ENCODE measurements around the gene GNB2. TPM values are rescaled to one million over a fixed set of nuclear protein-coding genes. Genes with fewer than 3 reads are reported as not detected.
"Not testable (repeated sequence)": the region's sequence is repeated elsewhere in the genome, so short reads cannot be mapped to it uniquely, and the experiment has no call there.

GNB2 gene
- total and polyA plus RNA-seq, 4 experiments from 2014 or later = 48.3 to 144 (median 99.2) TPM

DNA sequence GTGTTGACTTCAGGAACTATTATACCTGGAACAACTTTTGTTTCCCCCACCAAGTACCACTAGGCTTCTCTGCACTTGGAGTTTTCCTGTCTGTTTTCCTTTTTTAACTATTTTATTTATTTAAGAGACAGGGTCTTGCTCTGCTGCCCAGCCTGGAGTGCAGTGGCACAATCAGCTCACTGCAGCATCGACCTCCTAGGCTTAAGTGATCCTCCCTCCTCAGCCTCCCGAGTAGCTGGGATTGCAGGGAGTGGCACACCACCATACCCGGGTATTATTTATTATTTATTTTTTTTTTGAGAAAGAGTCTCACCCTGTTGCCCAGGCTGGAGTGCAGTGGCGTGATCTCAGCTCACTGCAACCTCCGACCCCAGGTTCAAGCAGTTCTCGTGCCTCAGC, 22.6 kb downstream of the GNB2 start:
- Mint-ChIP-seq H3K36me3 (peaks cover 3 to 5% of the 10 kb centered on the region in 2 donors), H3K9me3 (no peaks in the 10 kb centered on the region), H3K27me3 (peaks cover 5 to 6% of the 10 kb centered on the region in 2 donors), H3K4me1 (peaks cover 19 to 34% (median 25%) of the 10 kb centered on the region in 4 donors), H3K4me3 (peak overlapping the region in 4 of 8 donors; percentile 12 to 64 (median 50)), H3K27ac (peak overlapping the region in 5 of 7 donors; percentile 70 to 94 (median 81))
- no peak overlapping the region for H3K27ac ChIP-seq (ENCODE audit: low read depth, low read length)
- H3K4me1 ChIP-seq (ENCODE audit: insufficient read depth, low read length) = peaks cover 29% of the 10 kb centered on the region
- H3K27me3 ChIP-seq (ENCODE audit: insufficient read depth, low read length) = no peaks in the 10 kb centered on the region
- intact Hi-C loops (cut with micrococcal nuclease) = no loop called here
- H3K9me3 ChIP-seq (ENCODE audit: control insufficient read depth in 1 of 2, low read length in 2 of 2) = no peaks in the 10 kb centered on the region
- DNase-seq = no peak
- CTCF ChIA-PET (ENCODE audit: partially characterized antibody) = interaction anchor here (0.7 to 3.5 kb wide), 2 partner anchors 9 to 62 kb away, joined by 3 to 39 read pairs; partner anchors contain the start of gene POP7
- H3K36me3 ChIP-seq (ENCODE audit: insufficient read depth, low read length) = no peaks in the 10 kb centered on the region
- POLR2A ChIA-PET (ENCODE audit: partially characterized antibody) = interaction anchor here (0.9 to 2.0 kb wide), 5 partner anchors 9 to 218 kb away, joined by 3 to 5 read pairs (median 3); partner anchors contain the start of genes MOSPD3 and POP7
- H3K4me3 ChIP-seq (ENCODE audit: low read length in 2 of 2) = no peak overlapping the region

GRCh38 chr7:100699018-100699417, 25.5 kb downstream of the GNB2 start:
- H3K27me3 Mint-ChIP-seq = peaks cover 6 to 8% of the 10 kb centered on the region in 2 donors
- no peak overlapping the region for H3K4me3 Mint-ChIP-seq
- Histone ChIP-seq H3K4me1 (ENCODE audit: insufficient read depth, low read length) (peaks cover 7% of the 10 kb centered on the region), H3K27ac (ENCODE audit: low read depth, low read length) (no peak overlapping the region), H3K36me3 (ENCODE audit: insufficient read depth, low read length) (no peaks in the 10 kb centered on the region), H3K9me3 (ENCODE audit: control insufficient read depth in 1 of 2, low read length in 2 of 2) (no peaks in the 10 kb centered on the region), H3K4me3 (ENCODE audit: low read length in 2 of 2) (no peak overlapping the region), H3K27me3 (ENCODE audit: insufficient read depth, low read length) (no peaks in the 10 kb centered on the region)
- DNase-seq = no peak
- CTCF ChIA-PET (ENCODE audit: partially characterized antibody) = interaction anchor here (0.7 kb wide), 1 partner anchor 153 kb away, joined by 3 read pairs; the partner anchor contains the start of gene SLC12A9
- intact Hi-C loops (cut with micrococcal nuclease) = no loop called here
- no peak overlapping the region for H3K27ac Mint-ChIP-seq
- POLR2A ChIA-PET (ENCODE audit: partially characterized antibody) = interaction anchor here (0.6 kb wide), 2 partner anchors 26 to 362 kb away, joined by 3 to 4 read pairs; no protein-coding TSS in a partner anchor
- H3K36me3 Mint-ChIP-seq = no peaks in the 10 kb centered on the region
- H3K4me1 Mint-ChIP-seq = peaks cover 4 to 11% (median 5%) of the 10 kb centered on the region in 4 donors
- H3K9me3 Mint-ChIP-seq = no peaks in the 10 kb centered on the region

GRCh38 chr7:100701089-100701488, 27.5 kb downstream of the GNB2 start:
- H3K4me1 Mint-ChIP-seq = not testable (repeated sequence)

GRCh38 chr7:100705320-100705752, 31.8 kb downstream of the GNB2 start:
- peaks cover 2 to 5% of the 10 kb centered on the region in 2 donors for H3K27me3 Mint-ChIP-seq
- H3K4me3 Mint-ChIP-seq = peak overlapping the region; percentile 93 to 100 (median 96)
- H3K36me3 Mint-ChIP-seq = peaks cover 3 to 13% of the 10 kb centered on the region in 2 donors
- peaks cover 16% of the 10 kb centered on the region for H3K4me1 ChIP-seq (ENCODE audit: insufficient read depth, low read length)
- ChIA-PET CTCF (ENCODE audit: partially characterized antibody) (interaction anchor here (0.7 to 5.0 kb wide), 53 partner anchors 9 to 689 kb away, joined by 3 to 62 read pairs (median 4); partner anchors contain the start of genes EPO, FBXO24, GIGYF1 and GNB2), POLR2A (ENCODE audit: partially characterized antibody) (interaction anchor here (0.7 to 3.1 kb wide), 35 partner anchors 9 to 579 kb away, joined by 3 to 48 read pairs (median 7); partner anchors contain the start of genes FBXO24, FIS1, GIGYF1 and GNB2)
- H3K9me3 ChIP-seq (ENCODE audit: control insufficient read depth in 1 of 2, low read length in 2 of 2) = no peaks in the 10 kb centered on the region
- no peaks in the 10 kb centered on the region for H3K9me3 Mint-ChIP-seq
- intact Hi-C loops (cut with micrococcal nuclease) = loop anchor here (1.0 to 10.0 kb wide), 7 partner anchors 11 to 549 kb away; partner anchors contain the start of genes FBXO24, GIGYF1, GNB2 and LRCH4
- H3K4me3 ChIP-seq (ENCODE audit: low read length in 2 of 2) = peak overlapping the region; percentile 89 to 90
- no peaks in the 10 kb centered on the region for H3K27me3 ChIP-seq (ENCODE audit: insufficient read depth, low read length)
- H3K36me3 ChIP-seq (ENCODE audit: insufficient read depth, low read length) = no peaks in the 10 kb centered on the region
- peak; percentile 68 to 77 (median 69) for DNase-seq
- peaks cover 5 to 18% (median 11%) of the 10 kb centered on the region in 4 donors for H3K4me1 Mint-ChIP-seq
- H3K27ac ChIP-seq (ENCODE audit: low read depth, low read length) = peak overlapping the region; percentile 79
- peak overlapping the region; percentile 90 to 98 (median 96) for H3K27ac Mint-ChIP-seq

More at GRCh38 chr7:100701089-100701488, 27.5 kb downstream of the GNB2 start:
- H3K9me3 Mint-ChIP-seq; H3K27me3 ChIP-seq (ENCODE audit: insufficient read depth, low read length); H3K36me3 ChIP-seq (ENCODE audit: insufficient read depth, low read length); H3K4me3 Mint-ChIP-seq; H3K27ac Mint-ChIP-seq; H3K4me3 ChIP-seq (ENCODE audit: low read length in 2 of 2); H3K9me3 ChIP-seq (ENCODE audit: control insufficient read depth in 1 of 2, low read length in 2 of 2); DNase-seq; H3K36me3 Mint-ChIP-seq; H3K27me3 Mint-ChIP-seq; H3K27ac ChIP-seq (ENCODE audit: low read depth, low read length); H3K4me1 ChIP-seq (ENCODE audit: insufficient read depth, low read length): not testable (repeated sequence)
- intact Hi-C loops (cut with micrococcal nuclease) = loop anchor here (10.0 kb wide), 1 partner anchor 554 kb away; no protein-coding TSS in a partner anchor
- POLR2A ChIA-PET (ENCODE audit: partially characterized antibody) = interaction anchor here (0.6 kb wide), 1 partner anchor 25 kb away, joined by 4 read pairs; no protein-coding TSS in a partner anchor
- CTCF ChIA-PET (ENCODE audit: partially characterized antibody) = interaction anchor here (0.6 to 1.8 kb wide), 2 partner anchors 9 to 67 kb away, joined by 3 to 8 read pairs; no protein-coding TSS in a partner anchor

- Mint-ChIP-seq H3K9me3 (no peaks in the 10 kb centered on the region), H3K4me1 (peaks cover 5 to 18% (median 11%) of the 10 kb centered on the region in 4 donors), H3K27me3 (peaks cover 2 to 3% of the 10 kb centered on the region in 2 donors), H3K36me3 (peaks cover 3 to 13% of the 10 kb centered on the region in 2 donors), H3K4me3 (peak within 1 kb of the TSS; percentile 93 to 100 (median 96)), H3K27ac (peak within 1 kb of the TSS; percentile 90 to 98 (median 96))
- intact Hi-C loops (cut with micrococcal nuclease) = loop anchor here (1.0 to 10.0 kb wide), 8 partner anchors 12 to 549 kb away; partner anchors contain the start of genes FBXO24, GIGYF1, GNB2 and LRCH4
- H3K9me3 ChIP-seq (ENCODE audit: control insufficient read depth in 1 of 2, low read length in 2 of 2) = no peaks in the 10 kb centered on the region
- peaks cover 16% of the 10 kb centered on the region for H3K4me1 ChIP-seq (ENCODE audit: insufficient read depth, low read length)
- H3K36me3 ChIP-seq (ENCODE audit: insufficient read depth, low read length) = no peaks in the 10 kb centered on the region
- peak within 1 kb of the TSS; percentile 89 to 90 for H3K4me3 ChIP-seq (ENCODE audit: low read length in 2 of 2)
- ChIA-PET CTCF (ENCODE audit: partially characterized antibody) (interaction anchor here (0.6 to 5.0 kb wide), 52 partner anchors 9 to 690 kb away, joined by 3 to 62 read pairs (median 4); partner anchors contain the start of genes EPO, FBXO24, GIGYF1 and GNB2), POLR2A (ENCODE audit: partially characterized antibody) (interaction anchor here (0.7 to 3.1 kb wide), 38 partner anchors 10 to 1147 kb away, joined by 3 to 48 read pairs (median 6); partner anchors contain the start of genes FBXO24, FIS1, GIGYF1 and GNB2)
- H3K27ac ChIP-seq (ENCODE audit: low read depth, low read length) = peak within 1 kb of the TSS; percentile 79
- peak; percentile 96 to 97 (median 97) for DNase-seq
- no peaks in the 10 kb centered on the region for H3K27me3 ChIP-seq (ENCODE audit: insufficient read depth, low read length)
Measured at GRCh38 chr7:100705753-100706671, 32.5 kb downstream of the GNB2 start, which contains the start of gene POP7. POP7 (plus strand) TSS chr7:100706121; CDS start chr7:100706831, 710 bp downstream.

DNA sequence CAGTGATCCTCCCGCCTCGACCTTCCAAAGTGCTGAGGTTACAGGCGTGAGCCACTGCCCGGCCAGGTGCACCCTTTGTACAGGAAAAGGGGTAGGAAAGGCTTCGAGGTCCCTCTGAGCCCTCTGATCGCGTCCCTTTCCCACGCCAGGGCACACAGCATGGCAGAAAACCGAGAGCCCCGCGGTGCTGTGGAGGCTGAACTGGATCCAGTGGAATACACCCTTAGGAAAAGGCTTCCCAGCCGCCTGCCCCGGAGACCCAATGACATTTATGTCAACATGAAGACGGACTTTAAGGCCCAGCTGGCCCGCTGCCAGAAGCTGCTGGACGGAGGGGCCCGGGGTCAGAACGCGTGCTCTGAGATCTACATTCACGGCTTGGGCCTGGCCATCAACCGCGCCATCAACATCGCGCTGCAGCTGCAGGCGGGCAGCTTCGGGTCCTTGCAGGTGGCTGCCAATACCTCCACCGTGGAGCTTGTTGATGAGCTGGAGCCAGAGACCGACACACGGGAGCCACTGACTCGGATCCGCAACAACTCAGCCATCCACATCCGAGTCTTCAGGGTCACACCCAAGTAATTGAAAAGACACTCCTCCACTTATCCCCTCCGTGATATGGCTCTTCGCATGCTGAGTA, 33.3 kb downstream of the GNB2 start:
- ChIA-PET POLR2A (ENCODE audit: partially characterized antibody) (interaction anchor here (1.1 to 3.1 kb wide), 11 partner anchors 11 to 538 kb away, joined by 3 to 48 read pairs (median 9); partner anchors contain the start of genes FBXO24, FIS1, GIGYF1 and GNB2), CTCF (ENCODE audit: partially characterized antibody) (interaction anchor here (1.5 to 5.0 kb wide), 6 partner anchors 15 to 228 kb away, joined by 4 to 62 read pairs (median 30); partner anchors contain the start of genes FBXO24, LRCH4, MOSPD3 and SLC12A9)
- intact Hi-C loops (cut with micrococcal nuclease) = loop anchor here (1.0 to 10.0 kb wide), 2 partner anchors 131 to 548 kb away; no protein-coding TSS in a partner anchor

More for the DNA sequence above, 33.3 kb downstream of the GNB2 start:
- H3K9me3 Mint-ChIP-seq = no peaks in the 10 kb centered on the region
- H3K36me3 Mint-ChIP-seq = peaks cover 3 to 13% of the 10 kb centered on the region in 2 donors
- H3K4me1 Mint-ChIP-seq = peaks cover 5 to 18% (median 11%) of the 10 kb centered on the region in 4 donors
- Histone ChIP-seq H3K27ac (ENCODE audit: low read depth, low read length) (peak overlapping the region; percentile 79), H3K27me3 (ENCODE audit: insufficient read depth, low read length) (no peaks in the 10 kb centered on the region), H3K9me3 (ENCODE audit: control insufficient read depth in 1 of 2, low read length in 2 of 2) (no peaks in the 10 kb centered on the region), H3K36me3 (ENCODE audit: insufficient read depth, low read length) (no peaks in the 10 kb centered on the region), H3K4me3 (ENCODE audit: low read length in 2 of 2) (peak overlapping the region; percentile 47 to 89), H3K4me1 (ENCODE audit: insufficient read depth, low read length) (peaks cover 16% of the 10 kb centered on the region)
- peaks cover 0 to 1% of the 10 kb centered on the region in 2 donors for H3K27me3 Mint-ChIP-seq
- DNase-seq = no peak
- H3K27ac Mint-ChIP-seq = peak overlapping the region; percentile 90 to 98 (median 96)
- H3K4me3 Mint-ChIP-seq = peak overlapping the region; percentile 93 to 100 (median 96)
